HL-60/S4 treated with phorbol 12-myristate 13-acetate at 8.2 ng/mL for 4 days and 3 days (cell line): ENCODE results near the gene FTCDNL1.

Source experiments
- in situ Hi-C: fragments of 300-500 bp; cut with MboI; formaldehyde crosslinking; loops from 2 replicates; pipeline ENCODE4 v1.15.0; 2022; ENCODE audit warnings: low sequenced_read_pairs

The FTCDNL1 gene

GRCh38 chr2:199850718-199851500 is at the start of gene FTCDNL1:
Gene FTCDNL1 (minus strand): TSS chr2:199851192. CDS start chr2:199848962, 2,230 bp downstream.
- in situ Hi-C loops: no loop called here

GRCh38 chr2:199896617-199897016 is 45.6 kb upstream of the FTCDNL1 start:
- in situ Hi-C loops: no loop called here

GRCh38 chr2:199895406-199895805 is 44.4 kb upstream of the FTCDNL1 start:
- in situ Hi-C loops: no loop called here

GRCh38 chr2:199883474-199884212 is 32.7 kb upstream of the FTCDNL1 start:
- in situ Hi-C loops: no loop called here

- in situ Hi-C loops: no loop called here
Measured at GRCh38 chr2:199882667-199883066, 31.7 kb upstream of the FTCDNL1 start.

GRCh38 chr2:199875400-199875799 is 24.4 kb upstream of the FTCDNL1 start:
- in situ Hi-C loops: no loop called here

- in situ Hi-C loops: no loop called here
Measured at GRCh38 chr2:199874209-199874608, 23.2 kb upstream of the FTCDNL1 start.

GRCh38 chr2:199870581-199870980 is 19.6 kb upstream of the FTCDNL1 start:
- in situ Hi-C loops: no loop called here

GRCh38 chr2:199869653-199870052 is 18.7 kb upstream of the FTCDNL1 start:
- in situ Hi-C loops: no loop called here

GRCh38 chr2:199869227-199869541 is 18.2 kb upstream of the FTCDNL1 start:
- in situ Hi-C loops: no loop called here

- in situ Hi-C loops: no loop called here
Measured at GRCh38 chr2:199868431-199869226, 17.6 kb upstream of the FTCDNL1 start.

GRCh38 chr2:199865905-199866304 is 14.9 kb upstream of the FTCDNL1 start:
- in situ Hi-C loops: no loop called here

GRCh38 chr2:199862788-199863187 is 11.8 kb upstream of the FTCDNL1 start:
- in situ Hi-C loops: no loop called here

GRCh38 chr2:199861132-199861774 is 10.3 kb upstream of the FTCDNL1 start:
- in situ Hi-C loops: no loop called here

- in situ Hi-C loops: no loop called here
Measured at GRCh38 chr2:199855812-199856211, 4.8 kb upstream of the FTCDNL1 start.

GRCh38 chr2:199851883-199852282 is 891 bp upstream of the FTCDNL1 start:
- in situ Hi-C loops: no loop called here

- in situ Hi-C loops: no loop called here
Measured at GRCh38 chr2:199851501-199851810, 464 bp upstream of the FTCDNL1 start.

- in situ Hi-C loops: no loop called here
Measured at GRCh38 chr2:199850218-199850717, 724 bp downstream of the FTCDNL1 start.

- in situ Hi-C loops: no loop called here
Measured at GRCh38 chr2:199848389-199849130, 2.4 kb downstream of the FTCDNL1 start.

- in situ Hi-C loops: no loop called here
Measured at GRCh38 chr2:199847181-199847864, 3.7 kb downstream of the FTCDNL1 start.
